Peyer's patch (tissue), 4 donors: Measurements from ENCODE around the gene RNF14. TPM values are rescaled to one million over a fixed set of nuclear protein-coding genes. Genes with fewer than 3 reads are reported as not detected.
A peak's percentile ranks its signal among the peaks of the same experiment; 100 is the strongest.

Experiments used
- DNase-seq, 3 donors: peaks; one replicate each; pipeline ENCODE4 v3.0.0-alpha.2; 2017 to 2019
- H3K27ac ChIP-seq, 4 donors: fragments of 200-600 bp; sonication (generic); one replicate each; pipeline ENCODE4 v1.5.1; 2016 to 2019
- H3K27me3 ChIP-seq, 2 donors: fragments of 200-600 bp; sonication (generic); one replicate each; pipeline ENCODE4 v1.5.1; 2019
- H3K36me3 ChIP-seq, 3 donors: fragments of 200-600 bp; sonication (generic); one replicate each; pipeline ENCODE4 v1.5.1; 2016 to 2019
- H3K4me1 ChIP-seq, 4 donors: fragments of 200-600 bp; sonication (generic); one replicate each; pipeline ENCODE4 v1.5.1; 2016 to 2019
- H3K4me3 ChIP-seq, 4 donors: fragments of 200-600 bp; sonication (generic); 1 replicate in 3 of 4; 2 replicates in 1 of 4; pipeline ENCODE4 v1.5.1; 2016 to 2019; ENCODE audit warnings: mild to moderate bottlenecking in 1 of 4
- H3K9me3 ChIP-seq, 4 donors: fragments of 200-600 bp; sonication (generic); one replicate each; pipeline ENCODE4 v1.5.1; 2016 to 2019; ENCODE audit warnings: mild to moderate bottlenecking in 1 of 4
- POLR2A ChIP-seq, 2 donors: fragments of 450-650 bp; IDR thresholded peaks; one replicate each; pipeline ENCODE4 v1.5.1; 2017; ENCODE audit warnings: antibody characterized with exemption in 2 of 2, mild to moderate bottlenecking in 2 of 2, moderate library complexity in 2 of 2
- total RNA-seq, 4 donors: library from RNA; depleted of rRNA; stranded (reverse); fragments of >200 nt; gene quantifications; one replicate each; pipeline ENCODE4 v1.1.0, GENCODE V29; 2016
- TF ChIP-seq, protein P1 (sequence below), 6 experiments: fragments of 450-650 bp in 4 of 6; fragments of 200-600 bp in 2 of 6; sonication (generic) in 1 of 6; IDR thresholded peaks; one replicate each; pipeline ENCODE4 v1.5.1; 2017 to 2019; ENCODE audit warnings: antibody characterized with exemption in 6 of 6, mild to moderate bottlenecking in 3 of 6, moderate library complexity in 1 of 6

RNF14 gene
- total RNA-seq, 4 donors from 2014 or later, result 20.6 to 37.8 (median 34.6) TPM

DNA sequence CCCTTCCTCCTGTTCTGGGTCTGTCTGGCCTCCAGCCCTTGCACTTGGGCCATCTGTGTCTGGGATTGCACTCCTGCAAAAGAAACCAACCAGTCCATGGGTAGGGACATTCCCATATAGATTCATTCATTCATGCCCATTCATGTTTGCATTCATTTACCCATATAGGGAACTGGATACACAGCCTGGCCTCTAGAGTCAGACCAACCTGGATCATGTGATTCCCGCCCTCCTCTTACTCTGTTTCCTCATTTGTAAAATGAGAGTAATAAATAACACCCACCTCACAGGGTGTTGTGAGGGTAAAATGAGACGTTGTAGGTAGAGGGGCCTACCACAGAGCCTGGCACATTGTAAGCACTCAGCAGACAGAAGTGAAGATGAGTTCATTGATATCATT, 19.4 kb upstream of the RNF14 start:
- Histone ChIP-seq H3K4me1 (peaks cover 0 to 4% (median 0%) of the 10 kb centered on the region in 4 donors), H3K27ac (no peak overlapping the region), H3K4me3 (no peak overlapping the region), H3K9me3 (no peaks in the 10 kb centered on the region), H3K36me3 (no peaks in the 10 kb centered on the region), H3K27me3 (no peaks in the 10 kb centered on the region)
- DNase-seq, result no peak
- no peak for TF ChIP-seq POLR2A (IDR thresholded peaks at IDR 0.05)
- TF ChIP-seq, protein P1, sequence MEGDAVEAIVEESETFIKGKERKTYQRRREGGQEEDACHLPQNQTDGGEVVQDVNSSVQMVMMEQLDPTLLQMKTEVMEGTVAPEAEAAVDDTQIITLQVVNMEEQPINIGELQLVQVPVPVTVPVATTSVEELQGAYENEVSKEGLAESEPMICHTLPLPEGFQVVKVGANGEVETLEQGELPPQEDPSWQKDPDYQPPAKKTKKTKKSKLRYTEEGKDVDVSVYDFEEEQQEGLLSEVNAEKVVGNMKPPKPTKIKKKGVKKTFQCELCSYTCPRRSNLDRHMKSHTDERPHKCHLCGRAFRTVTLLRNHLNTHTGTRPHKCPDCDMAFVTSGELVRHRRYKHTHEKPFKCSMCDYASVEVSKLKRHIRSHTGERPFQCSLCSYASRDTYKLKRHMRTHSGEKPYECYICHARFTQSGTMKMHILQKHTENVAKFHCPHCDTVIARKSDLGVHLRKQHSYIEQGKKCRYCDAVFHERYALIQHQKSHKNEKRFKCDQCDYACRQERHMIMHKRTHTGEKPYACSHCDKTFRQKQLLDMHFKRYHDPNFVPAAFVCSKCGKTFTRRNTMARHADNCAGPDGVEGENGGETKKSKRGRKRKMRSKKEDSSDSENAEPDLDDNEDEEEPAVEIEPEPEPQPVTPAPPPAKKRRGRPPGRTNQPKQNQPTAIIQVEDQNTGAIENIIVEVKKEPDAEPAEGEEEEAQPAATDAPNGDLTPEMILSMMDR (IDR thresholded peaks at IDR 0.05), result no peak

DNA sequence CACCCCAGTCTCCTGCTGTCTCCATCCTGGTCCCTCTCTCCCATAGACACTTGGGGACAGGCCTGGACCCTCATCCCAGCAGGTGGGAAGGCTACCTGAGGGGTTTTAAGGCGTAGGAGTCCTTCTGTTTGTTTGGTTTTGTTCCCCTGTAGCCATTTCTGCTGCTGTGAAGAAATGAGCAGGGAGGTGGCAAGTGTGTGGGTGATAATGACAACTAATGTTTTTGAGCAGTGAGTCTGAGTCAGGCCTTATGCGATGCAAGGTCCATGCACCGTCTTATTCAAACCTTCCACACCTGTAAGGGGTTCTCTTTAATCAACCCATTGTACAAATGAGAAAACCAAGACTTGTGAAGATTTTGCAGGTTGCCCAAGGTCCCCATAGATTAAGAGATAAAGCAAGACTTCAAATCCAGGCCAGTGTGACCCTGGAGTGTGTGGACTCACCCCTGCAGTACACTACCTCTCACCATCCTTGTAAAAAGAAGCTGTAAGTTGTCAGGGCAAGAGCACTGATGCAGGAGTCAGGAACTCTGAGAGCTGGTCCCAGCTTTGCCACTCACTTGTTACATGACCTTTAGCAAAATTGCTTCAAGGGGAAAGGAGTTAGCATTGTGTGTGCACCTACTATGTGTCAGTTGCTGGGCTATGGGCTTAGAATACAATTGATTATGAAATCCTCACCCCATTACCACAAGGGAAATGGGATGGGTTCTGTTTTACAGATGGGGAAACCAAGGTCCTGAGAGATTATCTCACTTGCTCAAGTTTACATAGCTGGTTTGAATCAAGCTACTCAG, 18.5 kb upstream of the RNF14 start:
- Histone ChIP-seq H3K4me1 (peaks cover 0 to 4% (median 0%) of the 10 kb centered on the region in 4 donors), H3K36me3 (no peaks in the 10 kb centered on the region), H3K4me3 (no peak overlapping the region), H3K27me3 (no peaks in the 10 kb centered on the region), H3K27ac (no peak overlapping the region), H3K9me3 (no peaks in the 10 kb centered on the region)
- DNase-seq, result no peak
- TF ChIP-seq, protein P1 (IDR thresholded peaks at IDR 0.05), result no peak
- no peak for TF ChIP-seq POLR2A (IDR thresholded peaks at IDR 0.05)

DNA sequence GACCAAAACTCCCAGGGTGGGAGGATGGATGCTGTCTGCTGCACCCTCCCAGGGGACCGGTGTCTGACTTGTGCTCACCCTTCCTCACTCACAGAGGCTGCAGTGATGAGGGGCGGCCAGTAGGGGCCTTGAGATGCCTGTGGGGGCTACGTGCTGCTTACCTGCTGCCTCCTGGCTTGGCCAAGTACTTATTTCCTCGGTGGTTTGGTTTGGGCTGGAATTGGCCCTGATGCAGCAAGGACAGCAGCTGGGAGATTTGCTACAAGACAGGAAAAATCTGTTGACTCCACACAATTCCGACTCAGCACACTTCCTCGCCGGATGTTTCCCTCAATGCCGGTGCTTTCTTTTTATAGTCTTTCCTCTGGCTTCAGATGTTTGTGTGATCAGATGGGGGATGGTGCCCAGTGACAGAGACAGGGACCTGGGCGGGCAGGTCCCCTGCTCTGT, 17.5 kb upstream of the RNF14 start:
- Histone ChIP-seq H3K36me3 (no peaks in the 10 kb centered on the region), H3K4me1 (peaks cover 0 to 4% (median 0%) of the 10 kb centered on the region in 4 donors), H3K4me3 (no peak overlapping the region), H3K27me3 (no peaks in the 10 kb centered on the region), H3K9me3 (no peaks in the 10 kb centered on the region), H3K27ac (peak overlapping the region in 1 of 4 donors; percentile 16)
- TF ChIP-seq, protein P1 (IDR thresholded peaks at IDR 0.05), result peak in 3 of 6 experiments; percentile 11 to 20 (median 19)
- TF ChIP-seq POLR2A (IDR thresholded peaks at IDR 0.05), result no peak
- DNase-seq, result peak in 1 of 3 donors; percentile 27

DNA sequence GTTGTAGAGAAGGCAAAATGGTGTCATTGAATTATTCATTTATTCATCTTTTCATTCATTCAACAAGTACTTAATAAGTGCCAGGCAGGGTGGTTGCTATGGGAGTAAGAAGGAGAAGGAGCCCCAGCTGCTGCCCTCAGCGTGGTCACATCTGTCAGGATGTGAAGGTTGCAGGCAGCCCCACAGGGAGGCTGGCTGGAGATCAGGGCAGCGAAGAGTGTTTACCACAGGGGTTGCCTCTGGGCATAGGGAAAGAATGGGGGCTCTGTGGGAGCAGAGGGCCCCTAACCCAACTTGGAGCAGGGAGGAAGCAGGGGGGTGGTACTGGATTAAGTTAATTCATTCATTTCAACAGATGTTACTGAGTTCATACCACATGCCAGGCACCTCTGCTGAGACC, 16.9 kb upstream of the RNF14 start:
- H3K4me3 ChIP-seq, result no peak overlapping the region
- TF ChIP-seq POLR2A (IDR thresholded peaks at IDR 0.05), result no peak
- TF ChIP-seq, protein P1 (IDR thresholded peaks at IDR 0.05), result no peak
- no peaks in the 10 kb centered on the region for H3K36me3 ChIP-seq
- DNase-seq, result peak in 1 of 3 donors; percentile 22
- no peaks in the 10 kb centered on the region for H3K27me3 ChIP-seq
- no peak overlapping the region for H3K27ac ChIP-seq
- H3K9me3 ChIP-seq, result no peaks in the 10 kb centered on the region
- H3K4me1 ChIP-seq, result peaks cover 0 to 4% (median 0%) of the 10 kb centered on the region in 4 donors

DNA sequence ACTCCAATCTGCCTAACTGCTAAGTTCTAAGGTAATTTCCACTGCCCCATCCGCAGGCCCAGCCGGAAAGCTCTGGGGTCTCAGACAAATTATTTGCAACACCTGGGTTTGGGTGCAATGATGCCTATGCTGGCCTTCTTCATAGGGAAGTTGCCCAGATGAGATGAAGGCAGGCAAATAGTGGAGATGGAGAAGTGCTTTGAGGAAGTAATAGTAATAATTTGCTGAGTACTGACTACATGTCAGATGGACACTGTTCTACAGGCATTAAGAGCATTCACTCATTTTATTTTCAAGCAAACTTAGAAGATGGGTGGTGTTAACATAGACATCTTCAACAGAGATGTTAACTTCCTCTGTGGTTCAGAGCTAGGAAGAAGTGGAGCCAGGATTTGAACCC, 14.7 kb upstream of the RNF14 start:
- no peaks in the 10 kb centered on the region for H3K27me3 ChIP-seq
- no peak overlapping the region for H3K4me3 ChIP-seq
- no peak for TF ChIP-seq POLR2A (IDR thresholded peaks at IDR 0.05)
- TF ChIP-seq, protein P1 (IDR thresholded peaks at IDR 0.05), result no peak
- H3K9me3 ChIP-seq, result no peaks in the 10 kb centered on the region
- no peaks in the 10 kb centered on the region for H3K36me3 ChIP-seq
- no peak overlapping the region for H3K27ac ChIP-seq
- H3K4me1 ChIP-seq, result peaks cover 0 to 15% (median 0%) of the 10 kb centered on the region in 4 donors
- peak in 1 of 3 donors; percentile 7 for DNase-seq
